Mucosa of gallbladder (tissue), 1 donor: ENCODE data around the gene ANXA6. TPM values are rescaled to one million over a fixed set of nuclear protein-coding genes. Genes with fewer than 3 reads are reported as not detected.
"Not testable (repeated sequence)": the region's sequence is repeated elsewhere in the genome, so short reads cannot be mapped to it uniquely, and the experiment has no call there.

Experiments used
- DNase-seq: peaks from one replicate; pipeline ENCODE4 v3.0.0-alpha.2; 2020; ENCODE audit warnings: low spot score
- total RNA-seq: library from RNA; stranded (reverse); gene quantifications from one replicate; pipeline ENCODE4 v1.2.1, GENCODE V29; 2021
- donor health status: DM: no; HTN: no; CAD: no.

The ANXA6 gene
- total RNA-seq, 1 donor from 2014 or later: 153 TPM

GRCh38 chr5:151181818-151182523 lies 24.4 kb upstream of the ANXA6 start:
- DNase-seq: no peak

GRCh38 chr5:151180291-151180690 lies 22.7 kb upstream of the ANXA6 start:
- no peak for DNase-seq

- DNase-seq: no peak
Measured at GRCh38 chr5:151179489-151179840, 21.9 kb upstream of the ANXA6 start.

- no peak for DNase-seq
Measured at GRCh38 chr5:151178777-151179488, 21.4 kb upstream of the ANXA6 start.

- DNase-seq: no peak
Measured at GRCh38 chr5:151178372-151178771, 20.8 kb upstream of the ANXA6 start.

GRCh38 chr5:151176268-151176667 lies 18.7 kb upstream of the ANXA6 start:
- DNase-seq: not testable (repeated sequence)

GRCh38 chr5:151174612-151175101 lies 17.1 kb upstream of the ANXA6 start:
- no peak for DNase-seq

GRCh38 chr5:151173711-151174611 lies 16.4 kb upstream of the ANXA6 start:
- no peak for DNase-seq

- DNase-seq: no peak
Measured at GRCh38 chr5:151171529-151171928, 13.9 kb upstream of the ANXA6 start.

GRCh38 chr5:151168602-151169344 lies 11.2 kb upstream of the ANXA6 start:
- DNase-seq: no peak

GRCh38 chr5:151167022-151167421 lies 9.4 kb upstream of the ANXA6 start:
- DNase-seq: no peak

- peak; percentile 82 for DNase-seq
Measured at GRCh38 chr5:151164687-151165392, 7.3 kb upstream of the ANXA6 start.

GRCh38 chr5:151162776-151163175 lies 5.2 kb upstream of the ANXA6 start:
- DNase-seq: no peak

- no peak for DNase-seq
Measured at GRCh38 chr5:151159649-151160373, 2.2 kb upstream of the ANXA6 start.

- DNase-seq: no peak
Measured at GRCh38 chr5:151158287-151158661, 695 bp upstream of the ANXA6 start.

GRCh38 chr5:151156507-151157420 lies 815 bp downstream of the ANXA6 start:
- no peak for DNase-seq

- DNase-seq: no peak
Measured at GRCh38 chr5:151155775-151156506, 1.6 kb downstream of the ANXA6 start.
